ENCODE results near the gene PGAM2. TPM values are rescaled to one million over a fixed set of nuclear protein-coding genes. Genes with fewer than 3 reads are reported as not detected.
A peak's percentile ranks its signal among the peaks of the same experiment; 100 is the strongest.

The PGAM2 gene
- polyA plus RNA-seq, 3 donors: 0.13 TPM; not detected in 2

DNA sequence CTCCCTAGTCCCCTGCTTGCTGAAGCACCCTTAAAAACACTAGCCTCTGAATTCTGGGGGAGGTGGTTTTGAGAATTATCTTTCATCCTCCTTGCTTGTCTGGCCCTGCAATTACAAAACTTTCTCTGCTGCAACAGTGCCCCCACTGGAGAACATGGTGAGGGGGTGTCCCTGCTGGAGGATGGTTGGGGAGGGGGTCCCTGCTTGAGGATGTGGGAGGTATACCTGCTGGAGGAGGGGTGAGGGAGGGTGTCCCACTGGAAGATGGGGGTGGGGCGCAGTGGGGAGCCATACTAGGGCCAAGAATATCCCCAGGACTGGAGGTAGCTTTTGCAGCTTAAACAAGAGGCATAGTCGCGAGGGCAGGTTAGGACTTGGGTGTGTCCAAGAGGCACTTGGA, 20.2 kb upstream of the PGAM2 start:
- peaks cover 14% of the 10 kb centered on the region for H3K79me2 ChIP-seq (ENCODE audit: insufficient read depth, low read length)
- TF ChIP-seq, protein P1, sequence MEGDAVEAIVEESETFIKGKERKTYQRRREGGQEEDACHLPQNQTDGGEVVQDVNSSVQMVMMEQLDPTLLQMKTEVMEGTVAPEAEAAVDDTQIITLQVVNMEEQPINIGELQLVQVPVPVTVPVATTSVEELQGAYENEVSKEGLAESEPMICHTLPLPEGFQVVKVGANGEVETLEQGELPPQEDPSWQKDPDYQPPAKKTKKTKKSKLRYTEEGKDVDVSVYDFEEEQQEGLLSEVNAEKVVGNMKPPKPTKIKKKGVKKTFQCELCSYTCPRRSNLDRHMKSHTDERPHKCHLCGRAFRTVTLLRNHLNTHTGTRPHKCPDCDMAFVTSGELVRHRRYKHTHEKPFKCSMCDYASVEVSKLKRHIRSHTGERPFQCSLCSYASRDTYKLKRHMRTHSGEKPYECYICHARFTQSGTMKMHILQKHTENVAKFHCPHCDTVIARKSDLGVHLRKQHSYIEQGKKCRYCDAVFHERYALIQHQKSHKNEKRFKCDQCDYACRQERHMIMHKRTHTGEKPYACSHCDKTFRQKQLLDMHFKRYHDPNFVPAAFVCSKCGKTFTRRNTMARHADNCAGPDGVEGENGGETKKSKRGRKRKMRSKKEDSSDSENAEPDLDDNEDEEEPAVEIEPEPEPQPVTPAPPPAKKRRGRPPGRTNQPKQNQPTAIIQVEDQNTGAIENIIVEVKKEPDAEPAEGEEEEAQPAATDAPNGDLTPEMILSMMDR (IDR thresholded peaks at IDR 0.05): no peak
- no peak for DNase-seq
- peaks cover 18% of the 10 kb centered on the region for H3K4me1 Mint-ChIP-seq
- no peak overlapping the region for H3K4me3 Mint-ChIP-seq
- no peaks in the 10 kb centered on the region for H4K20me1 ChIP-seq (ENCODE audit: insufficient read depth, low read length)
- no peak overlapping the region for H3K4me3 ChIP-seq (replicated peaks in 1 of 3; ENCODE audit: low read depth in 2 of 3, low read length in 3 of 3)
- intact Hi-C loops (cut with micrococcal nuclease): loop anchor here in 1 of 2 donors (10.0 kb wide), 1 partner anchor 61 kb away; no protein-coding TSS in a partner anchor
- H3K36me3 ChIP-seq (replicated peaks in 1 of 2; ENCODE audit: control insufficient read depth in 1 of 2, insufficient read depth in 2 of 2, low read length in 2 of 2): peaks cover 3 to 4% of the 10 kb centered on the region in 2 donors
- H3K9me3 Mint-ChIP-seq: peaks cover 0 to 3% (median 0%) of the 10 kb centered on the region in 7 donors
- H3K36me3 Mint-ChIP-seq: peaks cover 6% of the 10 kb centered on the region in 2 donors
- no peaks in the 10 kb centered on the region for H3K9me3 ChIP-seq (replicated peaks in 1 of 2; ENCODE audit: control insufficient read depth in 1 of 2, insufficient read depth in 1 of 2, low read length in 2 of 2)
- H2AFZ ChIP-seq (ENCODE audit: insufficient read depth, low read depth, low read length, poor library complexity, severe bottlenecking): no peak overlapping the region
- H3K27me3 ChIP-seq (ENCODE audit: control insufficient read depth in 2 of 2, insufficient read depth in 2 of 2, low read length in 2 of 2): no peaks in the 10 kb centered on the region
- peaks cover 14 to 16% of the 10 kb centered on the region in 2 donors for H3K4me1 ChIP-seq (ENCODE audit: control insufficient read depth in 1 of 2, insufficient read depth in 2 of 2, low read length in 2 of 2)
- no peak overlapping the region for H3K9ac ChIP-seq (ENCODE audit: insufficient read depth, low read length, poor library complexity, severe bottlenecking)
- H3K27ac Mint-ChIP-seq: peak overlapping the region in 1 of 7 donors; percentile 3
- no peak overlapping the region for H3K4me2 ChIP-seq (replicated peaks; ENCODE audit: extremely low read depth, low read length, poor library complexity, severe bottlenecking)
- H3K27me3 Mint-ChIP-seq (ENCODE audit: low read depth in 3 of 3): peaks cover 0 to 5% (median 4%) of the 10 kb centered on the region in 3 donors
- 97% methylated on average over 3 of the region's 3 CpGs for WGBS (ENCODE audit: insufficient coverage)
- H3K27ac ChIP-seq (ENCODE audit: low read depth in 1 of 2, low read length in 2 of 2): no peak overlapping the region

DNA sequence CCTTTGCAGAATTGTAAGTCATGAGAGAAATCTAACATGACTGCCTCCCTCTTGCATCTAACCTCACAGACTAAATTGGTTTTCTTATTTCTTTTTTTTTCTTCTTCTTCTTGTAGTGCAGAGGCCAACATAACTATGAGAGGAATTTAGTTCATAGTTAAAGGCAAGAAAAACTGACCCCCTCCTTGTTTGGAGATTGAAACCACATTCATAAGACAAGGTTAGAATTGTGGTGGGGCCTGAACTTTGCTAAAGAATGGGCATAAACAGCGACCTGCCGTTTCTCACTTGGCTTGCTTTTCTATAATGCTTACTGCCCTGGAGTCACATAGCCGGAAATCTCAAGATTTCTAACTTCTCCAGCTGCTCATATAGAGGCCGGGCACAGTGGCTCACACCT, 19.3 kb upstream of the PGAM2 start:
- H3K27ac ChIP-seq (ENCODE audit: low read depth in 1 of 2, low read length in 2 of 2): no peak overlapping the region
- H2AFZ ChIP-seq (ENCODE audit: insufficient read depth, low read depth, low read length, poor library complexity, severe bottlenecking): no peak overlapping the region
- no peaks in the 10 kb centered on the region for H3K9me3 ChIP-seq (replicated peaks in 1 of 2; ENCODE audit: control insufficient read depth in 1 of 2, insufficient read depth in 1 of 2, low read length in 2 of 2)
- WGBS (ENCODE audit: insufficient coverage): 88% methylated on average over 4 of the region's 4 CpGs
- no peak overlapping the region for H3K4me3 ChIP-seq (replicated peaks in 1 of 3; ENCODE audit: low read depth in 2 of 3, low read length in 3 of 3)
- H3K36me3 Mint-ChIP-seq: peaks cover 14% of the 10 kb centered on the region in 2 donors
- H3K27me3 ChIP-seq (ENCODE audit: control insufficient read depth in 2 of 2, insufficient read depth in 2 of 2, low read length in 2 of 2): no peaks in the 10 kb centered on the region
- DNase-seq: no peak
- peaks cover 14 to 16% of the 10 kb centered on the region in 2 donors for H3K4me1 ChIP-seq (ENCODE audit: control insufficient read depth in 1 of 2, insufficient read depth in 2 of 2, low read length in 2 of 2)
- H3K9ac ChIP-seq (ENCODE audit: insufficient read depth, low read length, poor library complexity, severe bottlenecking): no peak overlapping the region
- peaks cover 23% of the 10 kb centered on the region for H3K4me1 Mint-ChIP-seq
- no peak overlapping the region for H3K4me2 ChIP-seq (replicated peaks; ENCODE audit: extremely low read depth, low read length, poor library complexity, severe bottlenecking)
- peaks cover 0 to 3% (median 0%) of the 10 kb centered on the region in 7 donors for H3K9me3 Mint-ChIP-seq
- peaks cover 0 to 6% (median 1%) of the 10 kb centered on the region in 3 donors for H3K27me3 Mint-ChIP-seq (ENCODE audit: low read depth in 3 of 3)
- H3K36me3 ChIP-seq (replicated peaks in 1 of 2; ENCODE audit: control insufficient read depth in 1 of 2, insufficient read depth in 2 of 2, low read length in 2 of 2): peaks cover 11 to 13% of the 10 kb centered on the region in 2 donors
- H4K20me1 ChIP-seq (ENCODE audit: insufficient read depth, low read length): no peaks in the 10 kb centered on the region
- H3K79me2 ChIP-seq (ENCODE audit: insufficient read depth, low read length): peaks cover 21% of the 10 kb centered on the region
- no peak overlapping the region for H3K27ac Mint-ChIP-seq
- TF ChIP-seq, protein P1 (IDR thresholded peaks at IDR 0.05): no peak
- H3K4me3 Mint-ChIP-seq: no peak overlapping the region
- intact Hi-C loops (cut with micrococcal nuclease): loop anchor here (5.0 to 10.0 kb wide), 3 partner anchors 38 to 408 kb away; partner anchors contain the start of genes POLD2 (in 2 of the 2) and NUDCD3 (in 1 of the 2)
